Measurements from ENCODE around the gene UGT2A3. TPM values are rescaled to one million over a fixed set of nuclear protein-coding genes. Genes with fewer than 3 reads are reported as not detected.
"Not testable (repeated sequence)": the region's sequence is repeated elsewhere in the genome, so short reads cannot be mapped to it uniquely, and the experiment has no call there.

The UGT2A3 gene
- total and polyA plus RNA-seq, 7 donors = 0.16 TPM; not detected in 6

GRCh38 chr4:68929076-68929737, 22.4 kb downstream of the UGT2A3 start:
- no peaks in the 10 kb centered on the region for H3K9me3 ChIP-seq
- H3K4me1 ChIP-seq = no peaks in the 10 kb centered on the region
- ATAC-seq (no peak), DNase-seq (no peak)
- intact Hi-C loops (cut with DNase I) = no loop called here
- TF ChIP-seq, protein P1, sequence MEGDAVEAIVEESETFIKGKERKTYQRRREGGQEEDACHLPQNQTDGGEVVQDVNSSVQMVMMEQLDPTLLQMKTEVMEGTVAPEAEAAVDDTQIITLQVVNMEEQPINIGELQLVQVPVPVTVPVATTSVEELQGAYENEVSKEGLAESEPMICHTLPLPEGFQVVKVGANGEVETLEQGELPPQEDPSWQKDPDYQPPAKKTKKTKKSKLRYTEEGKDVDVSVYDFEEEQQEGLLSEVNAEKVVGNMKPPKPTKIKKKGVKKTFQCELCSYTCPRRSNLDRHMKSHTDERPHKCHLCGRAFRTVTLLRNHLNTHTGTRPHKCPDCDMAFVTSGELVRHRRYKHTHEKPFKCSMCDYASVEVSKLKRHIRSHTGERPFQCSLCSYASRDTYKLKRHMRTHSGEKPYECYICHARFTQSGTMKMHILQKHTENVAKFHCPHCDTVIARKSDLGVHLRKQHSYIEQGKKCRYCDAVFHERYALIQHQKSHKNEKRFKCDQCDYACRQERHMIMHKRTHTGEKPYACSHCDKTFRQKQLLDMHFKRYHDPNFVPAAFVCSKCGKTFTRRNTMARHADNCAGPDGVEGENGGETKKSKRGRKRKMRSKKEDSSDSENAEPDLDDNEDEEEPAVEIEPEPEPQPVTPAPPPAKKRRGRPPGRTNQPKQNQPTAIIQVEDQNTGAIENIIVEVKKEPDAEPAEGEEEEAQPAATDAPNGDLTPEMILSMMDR (IDR thresholded peaks at IDR 0.05) = no peak
- H3K27ac ChIP-seq = no peak overlapping the region
- H3K36me3 ChIP-seq (ENCODE audit: insufficient read depth in 1 of 2, low read depth in 1 of 2) = no peaks in the 10 kb centered on the region
- H3K27me3 ChIP-seq (ENCODE audit: insufficient read depth in 3 of 3, low read length in 2 of 3) = no peaks in the 10 kb centered on the region
- 61 to 65% (median 63%) methylated on average over 3 of the region's 3 CpGs for WGBS, 3 donors
- no peak overlapping the region for H3K4me3 ChIP-seq

DNA sequence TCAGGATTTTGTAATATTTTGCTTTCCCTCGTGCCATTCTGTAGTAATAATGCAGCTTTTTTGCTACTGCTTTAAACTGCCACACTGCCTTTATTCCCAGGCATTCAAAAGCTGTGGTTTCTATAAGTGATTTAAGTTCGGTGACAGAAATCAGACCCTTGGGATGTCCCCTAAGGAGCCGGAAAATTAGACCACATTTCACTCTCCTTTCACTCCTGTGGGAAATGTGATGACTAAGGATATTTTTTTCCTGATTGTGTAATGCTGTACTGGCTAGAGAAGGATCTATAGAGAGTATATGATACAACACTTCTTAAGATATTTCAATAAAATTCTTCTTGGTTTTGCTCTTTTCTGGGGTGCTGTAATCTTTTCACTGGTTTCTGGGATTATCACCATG, 24.4 kb downstream of the UGT2A3 start:
- intact Hi-C loops (cut with DNase I) = no loop called here
- WGBS, 3 donors = 17 to 20% (median 17%) methylated on average over 3 of the region's 3 CpGs
- Histone ChIP-seq H3K4me1 (no peaks in the 10 kb centered on the region), H3K4me3 (no peak overlapping the region), H3K9me3 (no peaks in the 10 kb centered on the region), H3K27ac (no peak overlapping the region), H3K27me3 (ENCODE audit: insufficient read depth in 3 of 3, low read length in 2 of 3) (no peaks in the 10 kb centered on the region), H3K36me3 (ENCODE audit: insufficient read depth in 1 of 2, low read depth in 1 of 2) (no peaks in the 10 kb centered on the region)
- no peak for DNase-seq
- ATAC-seq = no peak
- TF ChIP-seq, protein P1 (IDR thresholded peaks at IDR 0.05) = no peak

- DNase-seq; H3K4me3 ChIP-seq; H3K36me3 ChIP-seq (ENCODE audit: insufficient read depth in 1 of 2, low read depth in 1 of 2); H3K27ac ChIP-seq; ATAC-seq; H3K9me3 ChIP-seq; intact Hi-C loops (cut with DNase I); H3K27me3 ChIP-seq (ENCODE audit: insufficient read depth in 3 of 3, low read length in 2 of 3); H3K4me1 ChIP-seq: not testable (repeated sequence)
- 55 to 74% (median 57%) methylated on average over 5 of the region's 5 CpGs for WGBS, 3 donors
Observed at GRCh38 chr4:68922202-68922601, 29.4 kb downstream of the UGT2A3 start.

GRCh38 chr4:68921051-68921450, 30.6 kb downstream of the UGT2A3 start:
- Histone ChIP-seq H3K9me3 (no peaks in the 10 kb centered on the region), H3K4me3 (no peak overlapping the region), H3K27me3 (ENCODE audit: insufficient read depth in 3 of 3, low read length in 2 of 3) (no peaks in the 10 kb centered on the region), H3K36me3 (ENCODE audit: insufficient read depth in 1 of 2, low read depth in 1 of 2) (no peaks in the 10 kb centered on the region), H3K27ac (no peak overlapping the region), H3K4me1 (no peaks in the 10 kb centered on the region)
- intact Hi-C loops (cut with DNase I) = no loop called here
- TF ChIP-seq, protein P1 (IDR thresholded peaks at IDR 0.05) = no peak
- ATAC-seq (no peak), DNase-seq (no peak)

DNA sequence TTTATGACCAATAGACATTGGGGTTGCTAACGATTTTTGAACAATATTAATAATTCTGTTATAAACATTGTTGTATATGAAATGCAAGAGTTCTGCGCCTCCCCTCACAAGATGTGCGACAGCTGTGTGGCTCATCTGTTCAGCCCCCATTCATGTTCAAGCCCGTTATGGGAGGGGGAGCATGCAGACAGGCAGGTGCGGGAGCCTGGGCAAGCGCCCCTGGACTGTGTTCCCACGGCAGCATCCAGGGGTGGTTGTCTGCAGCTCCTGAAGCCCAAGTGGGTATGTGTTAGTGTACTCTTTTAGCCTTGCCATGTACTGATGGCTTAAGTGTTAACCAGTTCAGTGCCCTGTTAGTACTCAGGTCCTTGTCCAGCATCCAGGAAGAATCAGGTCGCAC, 34.6 kb downstream of the UGT2A3 start:
- 83 to 91% (median 84%) methylated on average over 8 of the region's 8 CpGs for WGBS, 3 donors
- no peak for DNase-seq

More for the DNA sequence above, 34.6 kb downstream of the UGT2A3 start:
- Histone ChIP-seq H3K9me3 (no peaks in the 10 kb centered on the region), H3K4me3 (no peak overlapping the region), H3K36me3 (ENCODE audit: insufficient read depth in 1 of 2, low read depth in 1 of 2) (no peaks in the 10 kb centered on the region), H3K4me1 (no peaks in the 10 kb centered on the region), H3K27ac (no peak overlapping the region), H3K27me3 (ENCODE audit: insufficient read depth in 3 of 3, low read length in 2 of 3) (no peaks in the 10 kb centered on the region)
- no peak for ATAC-seq
- TF ChIP-seq, protein P1 (IDR thresholded peaks at IDR 0.05) = no peak
- intact Hi-C loops (cut with DNase I) = no loop called here

Data from psoas muscle (tissue), 8 donors.